HL-60 (cell line): ENCODE data around the gene LYSMD2.

Experiments used
- DNase-seq, 2 experiments: peaks; one replicate each; pipeline ENCODE4 v3.0.0-alpha.2; 2010 to 2020; ENCODE audit warnings: low read depth in 1 of 2, low spot score in 1 of 2
- H3K27ac ChIP-seq: fragments of 250-450 bp; sonication (Bioruptor Pico); replicated peaks from 2 replicates; pipeline ENCODE4 v1.5.1; 2020; ENCODE audit warnings: mild to moderate bottlenecking, moderate library complexity
- H3K27me3 ChIP-seq: fragments of 250-450 bp; sonication (Bioruptor Pico); 2 replicates; pipeline ENCODE4 v1.5.1; 2021; ENCODE audit warnings: mild to moderate bottlenecking, moderate library complexity; ENCODE audit not compliant: insufficient read depth, poor library complexity, severe bottlenecking
- H3K4me3 ChIP-seq: replicated peaks from 2 replicates; pipeline ENCODE4 v1.5.1; 2011; ENCODE audit warnings: mild to moderate bottlenecking, control low read depth, low read length; ENCODE audit not compliant: insufficient read depth
- GABPA ChIP-seq: IDR thresholded peaks from 2 replicates; pipeline ENCODE4 v1.6.1; 2012; ENCODE audit warnings: low read depth
- POLR2AphosphoS5 ChIP-seq: IDR thresholded peaks from 2 replicates; pipeline ENCODE4 v1.6.1; 2012; ENCODE audit warnings: low read depth
- SPI1 ChIP-seq: IDR thresholded peaks from 2 replicates; pipeline ENCODE4 v1.6.1; 2012; ENCODE audit warnings: low read depth, mild to moderate bottlenecking, borderline replicate concordance
- TF ChIP-seq, protein P1 (sequence below): IDR thresholded peaks from 2 replicates; pipeline ENCODE4 v1.6.1; 2012; ENCODE audit warnings: low read depth; ENCODE audit not compliant: insufficient replicate concordance
- TF ChIP-seq, protein P2 (sequence below): IDR thresholded peaks from one replicate; pipeline ENCODE4 v1.5.1; 2011; ENCODE audit warnings: low read length, control low read depth, inconsistent platforms; ENCODE audit not compliant: insufficient read depth

Gene LYSMD2

DNA sequence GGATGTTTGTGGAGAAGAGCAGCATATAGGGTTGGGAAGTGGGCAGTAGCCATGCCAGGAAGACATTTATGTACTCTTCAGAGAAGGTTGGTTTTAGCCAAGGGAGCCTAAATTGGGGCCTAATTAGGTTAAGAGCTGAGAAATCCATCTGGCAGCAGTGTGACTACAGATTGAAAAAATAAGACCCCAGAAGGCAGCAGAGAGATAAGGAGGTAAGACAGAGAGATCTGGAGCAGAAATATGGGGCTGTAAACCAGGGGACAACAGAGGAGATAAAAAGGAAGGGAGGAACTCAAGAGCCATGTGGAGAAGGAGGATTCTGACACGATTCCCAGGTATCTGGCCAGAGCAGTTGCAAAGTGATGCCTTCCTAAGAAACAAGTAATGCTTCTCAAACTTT, 23.3 kb downstream of the LYSMD2 start:
- no peak for TF ChIP-seq GABPA
- no peak for TF ChIP-seq POLR2AphosphoS5
- TF ChIP-seq, protein P1, sequence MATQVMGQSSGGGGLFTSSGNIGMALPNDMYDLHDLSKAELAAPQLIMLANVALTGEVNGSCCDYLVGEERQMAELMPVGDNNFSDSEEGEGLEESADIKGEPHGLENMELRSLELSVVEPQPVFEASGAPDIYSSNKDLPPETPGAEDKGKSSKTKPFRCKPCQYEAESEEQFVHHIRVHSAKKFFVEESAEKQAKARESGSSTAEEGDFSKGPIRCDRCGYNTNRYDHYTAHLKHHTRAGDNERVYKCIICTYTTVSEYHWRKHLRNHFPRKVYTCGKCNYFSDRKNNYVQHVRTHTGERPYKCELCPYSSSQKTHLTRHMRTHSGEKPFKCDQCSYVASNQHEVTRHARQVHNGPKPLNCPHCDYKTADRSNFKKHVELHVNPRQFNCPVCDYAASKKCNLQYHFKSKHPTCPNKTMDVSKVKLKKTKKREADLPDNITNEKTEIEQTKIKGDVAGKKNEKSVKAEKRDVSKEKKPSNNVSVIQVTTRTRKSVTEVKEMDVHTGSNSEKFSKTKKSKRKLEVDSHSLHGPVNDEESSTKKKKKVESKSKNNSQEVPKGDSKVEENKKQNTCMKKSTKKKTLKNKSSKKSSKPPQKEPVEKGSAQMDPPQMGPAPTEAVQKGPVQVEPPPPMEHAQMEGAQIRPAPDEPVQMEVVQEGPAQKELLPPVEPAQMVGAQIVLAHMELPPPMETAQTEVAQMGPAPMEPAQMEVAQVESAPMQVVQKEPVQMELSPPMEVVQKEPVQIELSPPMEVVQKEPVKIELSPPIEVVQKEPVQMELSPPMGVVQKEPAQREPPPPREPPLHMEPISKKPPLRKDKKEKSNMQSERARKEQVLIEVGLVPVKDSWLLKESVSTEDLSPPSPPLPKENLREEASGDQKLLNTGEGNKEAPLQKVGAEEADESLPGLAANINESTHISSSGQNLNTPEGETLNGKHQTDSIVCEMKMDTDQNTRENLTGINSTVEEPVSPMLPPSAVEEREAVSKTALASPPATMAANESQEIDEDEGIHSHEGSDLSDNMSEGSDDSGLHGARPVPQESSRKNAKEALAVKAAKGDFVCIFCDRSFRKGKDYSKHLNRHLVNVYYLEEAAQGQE, result no peak
- TF ChIP-seq, protein P2, sequence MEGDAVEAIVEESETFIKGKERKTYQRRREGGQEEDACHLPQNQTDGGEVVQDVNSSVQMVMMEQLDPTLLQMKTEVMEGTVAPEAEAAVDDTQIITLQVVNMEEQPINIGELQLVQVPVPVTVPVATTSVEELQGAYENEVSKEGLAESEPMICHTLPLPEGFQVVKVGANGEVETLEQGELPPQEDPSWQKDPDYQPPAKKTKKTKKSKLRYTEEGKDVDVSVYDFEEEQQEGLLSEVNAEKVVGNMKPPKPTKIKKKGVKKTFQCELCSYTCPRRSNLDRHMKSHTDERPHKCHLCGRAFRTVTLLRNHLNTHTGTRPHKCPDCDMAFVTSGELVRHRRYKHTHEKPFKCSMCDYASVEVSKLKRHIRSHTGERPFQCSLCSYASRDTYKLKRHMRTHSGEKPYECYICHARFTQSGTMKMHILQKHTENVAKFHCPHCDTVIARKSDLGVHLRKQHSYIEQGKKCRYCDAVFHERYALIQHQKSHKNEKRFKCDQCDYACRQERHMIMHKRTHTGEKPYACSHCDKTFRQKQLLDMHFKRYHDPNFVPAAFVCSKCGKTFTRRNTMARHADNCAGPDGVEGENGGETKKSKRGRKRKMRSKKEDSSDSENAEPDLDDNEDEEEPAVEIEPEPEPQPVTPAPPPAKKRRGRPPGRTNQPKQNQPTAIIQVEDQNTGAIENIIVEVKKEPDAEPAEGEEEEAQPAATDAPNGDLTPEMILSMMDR, result no peak
- H3K4me3 ChIP-seq, result no peak overlapping the region
- DNase-seq, result no peak

DNA sequence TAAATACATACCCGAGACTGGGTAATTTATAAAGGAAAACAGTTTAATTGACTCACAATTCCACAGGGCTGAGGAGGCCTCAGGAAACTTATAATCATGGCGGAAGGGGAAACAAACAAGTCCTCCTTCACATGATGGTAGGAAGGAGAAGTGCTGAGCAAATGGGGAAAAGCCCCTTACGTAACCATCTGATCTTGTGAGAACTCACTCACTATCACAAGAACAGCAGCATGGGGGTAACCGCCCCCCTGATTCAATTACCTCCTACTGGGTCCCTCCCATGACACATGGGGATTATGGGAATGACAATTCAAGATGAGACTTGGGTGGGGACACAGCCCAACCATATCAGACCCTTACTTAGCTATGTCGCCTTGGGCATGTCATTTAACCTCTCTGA, 28.4 kb downstream of the LYSMD2 start:
- peak; percentile 41; the same call in 1 of the 2 replicates for TF ChIP-seq SPI1
- no peak for TF ChIP-seq POLR2AphosphoS5
- TF ChIP-seq, protein P1, result no peak
- TF ChIP-seq, protein P2, result no peak
- no peak for TF ChIP-seq GABPA
- DNase-seq, result peak in 1 of 2 experiments; percentile 31
- H3K4me3 ChIP-seq, result no peak overlapping the region
- no peak overlapping the region for H3K27ac ChIP-seq
- no peaks in the 10 kb centered on the region for H3K27me3 ChIP-seq

More for the DNA sequence above, 23.3 kb downstream of the LYSMD2 start:
- Histone ChIP-seq H3K27me3 (no peaks in the 10 kb centered on the region), H3K27ac (no peak overlapping the region)

DNA sequence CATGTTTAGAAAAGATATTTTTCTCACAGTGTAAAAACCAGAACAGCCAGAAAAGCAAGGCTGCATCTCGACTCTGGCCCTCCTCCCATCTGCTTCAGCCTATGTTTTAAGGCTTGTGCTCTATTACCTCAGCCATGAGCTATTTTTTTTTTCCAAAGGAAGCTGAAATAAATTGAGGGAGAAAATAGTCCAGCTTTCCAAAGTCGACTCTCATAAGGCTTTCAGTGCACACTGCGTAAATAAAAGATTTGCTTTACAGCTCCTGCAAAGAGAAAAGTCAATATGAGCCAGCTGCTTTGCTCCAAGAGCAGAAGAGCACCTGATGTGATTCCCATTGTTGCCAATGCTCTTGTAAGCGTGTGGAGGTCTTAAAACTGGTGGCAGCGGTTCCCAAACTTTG, 29.4 kb downstream of the LYSMD2 start:
- H3K27ac ChIP-seq, result no peak overlapping the region
- H3K4me3 ChIP-seq, result no peak overlapping the region
- no peak for DNase-seq
- TF ChIP-seq GABPA (no peak), SPI1 (no peak), POLR2AphosphoS5 (no peak)
- TF ChIP-seq, protein P1, result no peak
- TF ChIP-seq, protein P2, result no peak
- H3K27me3 ChIP-seq, result no peaks in the 10 kb centered on the region
